Measurements from ENCODE around the gene PRTN3. TPM values are rescaled to one million over a fixed set of nuclear protein-coding genes. Genes with fewer than 3 reads are reported as not detected.

The PRTN3 gene, protein sequence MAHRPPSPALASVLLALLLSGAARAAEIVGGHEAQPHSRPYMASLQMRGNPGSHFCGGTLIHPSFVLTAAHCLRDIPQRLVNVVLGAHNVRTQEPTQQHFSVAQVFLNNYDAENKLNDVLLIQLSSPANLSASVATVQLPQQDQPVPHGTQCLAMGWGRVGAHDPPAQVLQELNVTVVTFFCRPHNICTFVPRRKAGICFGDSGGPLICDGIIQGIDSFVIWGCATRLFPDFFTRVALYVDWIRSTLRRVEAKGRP
- polyA plus RNA-seq (2012; ENCODE audit: insufficient read length, low read depth) = 1.4 TPM

DNA sequence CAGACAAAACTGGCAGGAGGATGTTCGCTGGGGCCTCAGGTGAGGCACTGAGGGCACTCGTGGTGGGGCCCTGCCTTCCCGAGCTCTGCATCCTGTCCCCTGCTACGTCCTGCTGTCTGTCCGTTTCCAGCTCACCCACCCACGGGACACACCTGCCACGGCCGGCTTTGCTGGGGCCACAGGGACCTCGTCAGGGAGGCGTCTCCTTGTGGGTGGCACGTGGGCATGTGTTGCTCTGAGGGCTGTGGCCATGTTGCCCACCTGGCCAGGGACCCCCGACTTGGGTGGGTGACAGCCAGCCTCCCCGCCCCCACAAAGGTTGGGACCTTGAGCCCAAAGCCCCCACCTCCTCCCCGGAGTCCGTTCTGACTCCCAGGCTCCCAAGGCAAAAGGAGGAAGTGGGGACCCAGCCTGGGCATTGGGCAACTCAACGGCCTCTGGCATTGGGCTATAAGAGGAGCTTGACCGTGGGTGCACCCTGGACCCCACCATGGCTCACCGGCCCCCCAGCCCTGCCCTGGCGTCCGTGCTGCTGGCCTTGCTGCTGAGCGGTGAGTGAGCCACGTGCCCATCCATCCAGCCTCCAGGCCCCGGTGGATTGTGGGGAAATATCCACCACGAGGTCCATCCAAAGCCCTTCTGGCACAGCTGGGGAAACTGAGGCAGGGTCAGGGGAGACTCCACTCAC lies at the start of gene PRTN3:
Gene PRTN3 (plus strand): TSS at position 481 of the 688 bp plus-strand sequence. CDS start 10 bp downstream, at position 491.
- TF ChIP-seq TAF1 (IDR thresholded peaks at IDR 0.05; ENCODE audit: borderline replicate concordance, insufficient read depth, low read length) (no peak), SIN3A (IDR thresholded peaks at IDR 0.05; ENCODE audit: borderline replicate concordance, insufficient read depth, low read length) (no peak), POLR2AphosphoS5 (IDR thresholded peaks at IDR 0.05; ENCODE audit: low read depth, low read length) (no peak), FOXP2 (optimal IDR thresholded peaks at IDR 0.05; ENCODE audit: borderline replicate concordance, extremely low read depth, extremely low read length, insufficient read depth) (no peak)
- TF ChIP-seq, protein P1, sequence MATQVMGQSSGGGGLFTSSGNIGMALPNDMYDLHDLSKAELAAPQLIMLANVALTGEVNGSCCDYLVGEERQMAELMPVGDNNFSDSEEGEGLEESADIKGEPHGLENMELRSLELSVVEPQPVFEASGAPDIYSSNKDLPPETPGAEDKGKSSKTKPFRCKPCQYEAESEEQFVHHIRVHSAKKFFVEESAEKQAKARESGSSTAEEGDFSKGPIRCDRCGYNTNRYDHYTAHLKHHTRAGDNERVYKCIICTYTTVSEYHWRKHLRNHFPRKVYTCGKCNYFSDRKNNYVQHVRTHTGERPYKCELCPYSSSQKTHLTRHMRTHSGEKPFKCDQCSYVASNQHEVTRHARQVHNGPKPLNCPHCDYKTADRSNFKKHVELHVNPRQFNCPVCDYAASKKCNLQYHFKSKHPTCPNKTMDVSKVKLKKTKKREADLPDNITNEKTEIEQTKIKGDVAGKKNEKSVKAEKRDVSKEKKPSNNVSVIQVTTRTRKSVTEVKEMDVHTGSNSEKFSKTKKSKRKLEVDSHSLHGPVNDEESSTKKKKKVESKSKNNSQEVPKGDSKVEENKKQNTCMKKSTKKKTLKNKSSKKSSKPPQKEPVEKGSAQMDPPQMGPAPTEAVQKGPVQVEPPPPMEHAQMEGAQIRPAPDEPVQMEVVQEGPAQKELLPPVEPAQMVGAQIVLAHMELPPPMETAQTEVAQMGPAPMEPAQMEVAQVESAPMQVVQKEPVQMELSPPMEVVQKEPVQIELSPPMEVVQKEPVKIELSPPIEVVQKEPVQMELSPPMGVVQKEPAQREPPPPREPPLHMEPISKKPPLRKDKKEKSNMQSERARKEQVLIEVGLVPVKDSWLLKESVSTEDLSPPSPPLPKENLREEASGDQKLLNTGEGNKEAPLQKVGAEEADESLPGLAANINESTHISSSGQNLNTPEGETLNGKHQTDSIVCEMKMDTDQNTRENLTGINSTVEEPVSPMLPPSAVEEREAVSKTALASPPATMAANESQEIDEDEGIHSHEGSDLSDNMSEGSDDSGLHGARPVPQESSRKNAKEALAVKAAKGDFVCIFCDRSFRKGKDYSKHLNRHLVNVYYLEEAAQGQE (IDR thresholded peaks at IDR 0.05; ENCODE audit: insufficient read depth in 1 of 2, low read depth in 2 of 2, low read length in 2 of 2) = no peak

DNA sequence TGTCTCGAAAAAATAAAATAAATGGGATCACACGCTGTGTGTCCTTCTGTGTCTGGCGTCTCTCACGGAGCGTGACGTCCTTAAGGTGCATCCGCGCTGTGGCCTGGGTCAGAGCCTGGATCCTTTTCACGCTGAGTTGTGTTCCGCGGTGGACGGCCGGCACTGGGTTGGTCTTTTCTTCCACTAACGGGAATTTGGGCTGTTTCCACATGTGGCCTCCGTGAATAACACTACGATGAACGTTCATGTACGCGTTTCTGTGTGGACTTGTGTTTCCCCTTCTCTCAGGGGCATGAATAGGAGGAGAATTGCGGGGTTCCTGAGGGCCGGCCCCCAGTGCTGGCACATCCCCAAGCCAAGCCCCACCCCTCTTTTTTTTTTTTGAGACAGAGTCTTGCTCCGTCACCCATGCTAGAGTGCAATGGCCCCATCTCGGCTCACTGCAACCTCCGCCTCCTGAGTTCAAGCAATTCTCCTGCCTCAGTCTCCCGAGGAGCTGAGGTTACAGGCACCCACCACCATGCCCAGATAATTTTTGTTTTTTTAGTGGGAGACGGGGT lies 49.7 kb upstream of the PRTN3 start:
- TF ChIP-seq POLR2AphosphoS5 (IDR thresholded peaks at IDR 0.05; ENCODE audit: low read depth, low read length) (no peak), TAF1 (IDR thresholded peaks at IDR 0.05; ENCODE audit: borderline replicate concordance, insufficient read depth, low read length) (no peak), SIN3A (IDR thresholded peaks at IDR 0.05; ENCODE audit: borderline replicate concordance, insufficient read depth, low read length) (no peak), FOXP2 (optimal IDR thresholded peaks at IDR 0.05; ENCODE audit: borderline replicate concordance, extremely low read depth, extremely low read length, insufficient read depth) (no peak)
- TF ChIP-seq, protein P1 (IDR thresholded peaks at IDR 0.05; ENCODE audit: insufficient read depth in 1 of 2, low read depth in 2 of 2, low read length in 2 of 2) = no peak

DNA sequence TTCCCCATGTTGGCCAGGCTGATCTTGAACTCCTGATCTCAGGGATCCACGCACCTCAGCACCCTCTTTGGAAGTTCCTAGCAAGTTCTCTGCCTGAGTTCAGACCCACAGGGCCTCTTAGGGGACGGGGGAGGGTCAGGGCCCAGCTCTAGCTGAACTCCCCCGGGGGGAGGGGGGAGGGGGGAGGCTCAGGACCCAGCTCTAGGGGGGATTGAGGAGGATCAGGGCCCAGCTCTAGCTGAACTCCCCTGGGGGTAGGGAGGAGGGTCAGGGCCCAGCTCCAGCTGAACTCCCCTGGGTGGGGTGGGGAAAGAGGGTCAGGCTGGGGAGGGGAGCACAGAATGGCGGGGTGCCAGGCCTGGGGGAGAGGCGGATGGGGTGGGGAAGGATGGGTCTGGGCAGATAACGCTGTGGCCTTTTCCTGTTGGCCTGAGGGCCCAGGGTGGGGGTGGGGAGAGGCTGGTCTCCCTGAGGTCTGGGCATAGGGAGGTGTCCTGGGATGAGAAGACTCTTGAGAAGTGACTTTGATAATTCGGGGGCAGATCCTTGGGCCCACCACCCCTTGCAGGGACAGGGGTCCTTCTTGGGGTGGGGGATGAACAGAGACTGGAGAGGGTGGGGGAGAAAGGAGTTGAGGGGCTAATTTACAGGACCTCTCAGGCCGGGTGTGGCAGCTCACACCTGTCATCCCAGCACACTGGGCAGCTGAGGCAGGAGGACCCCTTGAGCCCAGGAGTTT lies 49.1 kb upstream of the PRTN3 start:
- TF ChIP-seq, protein P1 (IDR thresholded peaks at IDR 0.05; ENCODE audit: insufficient read depth in 1 of 2, low read depth in 2 of 2, low read length in 2 of 2) = no peak

DNA sequence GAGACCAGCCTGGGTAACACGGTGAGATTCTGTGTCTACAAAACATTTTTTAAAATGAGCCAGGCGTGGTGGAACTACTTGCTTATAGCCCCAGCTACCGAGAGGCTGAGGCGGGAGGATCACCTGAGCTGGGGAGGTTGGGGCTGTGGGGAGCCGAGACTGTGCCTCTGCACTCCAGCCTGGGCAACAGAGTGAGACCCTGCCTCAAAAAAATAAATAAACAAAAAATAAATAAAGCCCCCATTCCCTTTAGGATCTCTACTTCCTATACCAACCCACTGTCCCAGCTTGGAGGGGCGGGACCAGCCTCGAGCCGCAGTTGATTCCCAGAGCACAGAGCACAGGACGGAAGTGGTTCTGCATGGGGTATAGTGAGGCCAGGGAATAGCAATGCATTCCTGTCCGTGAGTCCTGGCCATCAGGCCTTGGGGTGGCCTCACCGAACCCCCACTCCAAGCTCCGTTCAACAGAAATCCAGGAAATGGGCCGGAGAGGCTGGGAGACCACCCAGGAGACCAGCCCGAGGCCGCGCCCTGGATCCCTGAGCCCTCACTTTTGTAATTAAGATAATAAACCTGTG lies 48.4 kb upstream of the PRTN3 start:
- TF ChIP-seq TAF1 (IDR thresholded peaks at IDR 0.05; ENCODE audit: borderline replicate concordance, insufficient read depth, low read length) (no peak), FOXP2 (optimal IDR thresholded peaks at IDR 0.05; ENCODE audit: borderline replicate concordance, extremely low read depth, extremely low read length, insufficient read depth) (no peak), SIN3A (IDR thresholded peaks at IDR 0.05; ENCODE audit: borderline replicate concordance, insufficient read depth, low read length) (no peak), POLR2AphosphoS5 (IDR thresholded peaks at IDR 0.05; ENCODE audit: low read depth, low read length) (no peak)
- TF ChIP-seq, protein P1 (IDR thresholded peaks at IDR 0.05; ENCODE audit: insufficient read depth in 1 of 2, low read depth in 2 of 2, low read length in 2 of 2) = no peak
